K562 (cell line): ENCODE data around the gene GOLGA6L9. TPM values are rescaled to one million over a fixed set of nuclear protein-coding genes. Genes with fewer than 3 reads are reported as not detected.

Experiments
- ATAC-seq: fragments of 200-7000 bp; cut with Tn5 transposase; 3 replicates; pipeline ENCODE4 v1.9.1; 2020; ENCODE audit warnings: moderate library complexity
- BruUV-seq: library from RNA; stranded (reverse); fragments of 400-500 nt; replicated peaks from 2 replicates; lab custom pipeline; 2021; lab: Mats Ljungman, UMichigan
- CTCF ChIA-PET: fragments of 300-600 bp; formaldehyde crosslinking; extraction: SDS; loops from one replicate; lab custom pipeline; 2021; ENCODE audit warnings: low intra/inter-chr PET ratio; lab: Yijun Ruan, JAX
- POLR2A ChIA-PET: fragments of 300-600, 350-650 bp; sonication (Branson Sonifier 250); formaldehyde crosslinking; extraction: SDS; loops from one replicate; lab custom pipeline; 2021; ENCODE audit warnings: antibody characterized with exemption, inconsistent platforms; lab: Yijun Ruan, JAX
- DNase-seq, 4 experiments: peaks; one replicate each; pipeline versions ENCODE4 v3.0.0 to v3.0.0-alpha.2; 2011 to 2018; ENCODE audit warnings: low spot score in 3 of 4, mixed read lengths in 3 of 4; ENCODE audit errors: extremely low read depth in 1 of 4
- FAIRE-seq: peaks from 2 replicates; lab custom pipeline; 2011; peaks lifted over from hg19 to GRCh38; lab: Jason Lieb, UNC
- H2AFZ ChIP-seq: 2 replicates; pipeline ENCODE4 v1.6.0; 2011; ENCODE audit warnings: low read depth, low read length, control low read depth, inconsistent platforms
- H3K27ac ChIP-seq: fragments of 200-600 bp; 3 replicates; pipeline ENCODE4 v1.8.0; 2011; ENCODE audit warnings: low read depth, mild to moderate bottlenecking, control low read depth, inconsistent platforms, low read length, moderate library complexity, mixed read lengths; ENCODE audit errors: extremely low read depth
- H3K27me3 ChIP-seq, 2 experiments: fragments of 300-600 bp in 1 of 2; 2 replicates in 1 of 2; 3 replicates in 1 of 2; pipeline versions ENCODE4 v1.6.0 to v1.8.0; 2011; ENCODE audit warnings: inconsistent platforms in 2 of 2, low read length in 2 of 2, mild to moderate bottlenecking in 1 of 2, mixed read lengths in 1 of 2, moderate library complexity in 1 of 2; ENCODE audit not compliant: control insufficient read depth in 2 of 2, insufficient read depth in 2 of 2
- H3K36me3 ChIP-seq: fragments of 300-600 bp; 3 replicates; pipeline ENCODE4 v1.8.0; 2011; ENCODE audit warnings: mild to moderate bottlenecking, low read length, inconsistent platforms; ENCODE audit not compliant: control insufficient read depth, insufficient read depth
- H3K4me1 ChIP-seq, 2 experiments: fragments of 200-600 bp in 1 of 2; replicated peaks in 1 of 2; 2 replicates in 1 of 2; 3 replicates in 1 of 2; pipeline versions ENCODE4 v1.5.1 to v1.8.0; 2011; ENCODE audit warnings: inconsistent platforms in 2 of 2, low read length in 2 of 2, mild to moderate bottlenecking in 1 of 2, mixed read lengths in 1 of 2, moderate library complexity in 1 of 2; ENCODE audit not compliant: control insufficient read depth in 2 of 2, insufficient read depth in 2 of 2
- H3K4me2 ChIP-seq: 2 replicates; pipeline ENCODE4 v1.6.1; 2011; ENCODE audit warnings: low read length, control low read depth, inconsistent platforms, mixed read lengths; ENCODE audit not compliant: insufficient read depth
- H3K4me3 ChIP-seq: fragments of 200-600 bp; sonication (generic), shearing (Covaris generic); 2 replicates; pipeline ENCODE4 v1.5.1; 2016; ENCODE audit warnings: control low read depth, inconsistent platforms
- H3K79me2 ChIP-seq: fragments of 200-600 bp; 3 replicates; pipeline ENCODE4 v1.8.0; 2011; ENCODE audit warnings: low read length, inconsistent platforms; ENCODE audit not compliant: control insufficient read depth, insufficient read depth
- H3K9ac ChIP-seq, 2 experiments: 2 replicates each; pipeline versions ENCODE4 v1.6.0 to v1.6.1; 2011; ENCODE audit warnings: low read depth in 2 of 2, low read length in 2 of 2, control low read depth in 1 of 2, inconsistent platforms in 1 of 2, mild to moderate bottlenecking in 1 of 2, mixed read lengths in 1 of 2; ENCODE audit not compliant: insufficient read depth in 1 of 2
- H3K9me1 ChIP-seq: one replicate; pipeline ENCODE4 v1.6.0; 2011; ENCODE audit warnings: inconsistent platforms, mild to moderate bottlenecking, low read length, moderate library complexity; ENCODE audit not compliant: control insufficient read depth, insufficient read depth
- H3K9me3 ChIP-seq: replicated peaks from 2 replicates; pipeline ENCODE4 v1.5.1; 2011; ENCODE audit warnings: low read depth, low read length, inconsistent platforms; ENCODE audit not compliant: control insufficient read depth, insufficient read depth
- H4K20me1 ChIP-seq: replicated peaks from 2 replicates; pipeline ENCODE4 v1.6.1; 2011; ENCODE audit warnings: low read length, inconsistent platforms, mixed read lengths; ENCODE audit not compliant: control insufficient read depth, insufficient read depth
- CCNT2 ChIP-seq: IDR thresholded peaks from 2 replicates; pipeline ENCODE4 v1.6.1; 2011; ENCODE audit warnings: borderline replicate concordance, low read depth, mild to moderate bottlenecking, moderate library complexity, mixed read lengths, low read length; ENCODE audit not compliant: insufficient read length; ENCODE audit errors: extremely low read depth
- EGR1 ChIP-seq: fragments of 450-650 bp; conservative IDR thresholded peaks from 2 replicates; pipeline ENCODE4 v1.6.1; 2017; ENCODE audit warnings: mild to moderate bottlenecking
- FOXK2 ChIP-seq, 2 experiments: fragments of 450-650 bp; IDR thresholded peaks in 1 of 2; conservative IDR thresholded peaks in 1 of 2; 2 replicates each; pipeline ENCODE4 v1.6.1; 2016; ENCODE audit warnings: low read depth in 2 of 2, mild to moderate bottlenecking in 1 of 2
- HLTF ChIP-seq: fragments of 450-650 bp; IDR thresholded peaks from 2 replicates; pipeline ENCODE4 v1.6.1; 2016
- WGBS: fragments of 100-300 bp; shearing (Covaris generic); methylation state at CpG from one replicate; pipeline ENCODE4 v1.1.6; 2016; ENCODE audit warnings: low coverage, mixed read lengths; ENCODE audit not compliant: insufficient coverage; ENCODE audit errors: missing lambda C conversion rate; 5-methylcytosine and 5-hydroxymethylcytosine counted together
- in situ Hi-C: fragments of 300-500 bp; cut with MboI; formaldehyde crosslinking; loops from 4 replicates; pipeline ENCODE4 v1.15.0; 2018; ENCODE audit warnings: inconsistent platforms, mixed read lengths
- intact Hi-C: fragments of 100-400 bp; cut with micrococcal nuclease; formaldehyde crosslinking; loops from 2 replicates; pipeline ENCODE4 v1.14.2; 2022
- polyA plus RNA-seq, 8 experiments: library from polyadenylated mRNA; depleted of rRNA in 4 of 8; stranded (reverse) in 5 of 8; unstranded in 3 of 8; fragments of >200 nt; fragmentation: Nextera tagmentation in 2 of 8; fragmentation: Illumina TruSeq in 1 of 8; extraction: Ambion mirVana in 2 of 8; extraction: Trizol in 1 of 8; gene quantifications; 2 replicates each; pipeline versions ENCODE4 v1.2.1 to v1.2.3, GENCODE V29; 2011 to 2014; ENCODE audit warnings: inconsistent platforms in 1 of 8, missing spikeins in 1 of 8
- total RNA-seq, 7 experiments: library from RNA; depleted of rRNA in 6 of 7; stranded (reverse); fragments of >200 nt in 6 of 7; fragmentation: Illumina TruSeq in 2 of 7; extraction: Trizol in 2 of 7; gene quantifications; 2 replicates each; pipeline versions ENCODE4 v1.2.1 to v1.2.3, GENCODE V29; 2011 to 2021; ENCODE audit warnings: low replicate concordance in 1 of 7
- TF ChIP-seq, protein P1 (sequence below): fragments of 250-450 bp; sonication (Bioruptor Pico); IDR thresholded peaks from 2 replicates; pipeline ENCODE4 v1.4.0; 2020; ENCODE audit warnings: mild to moderate bottlenecking, moderate library complexity

The GOLGA6L9 gene
- total and polyA plus RNA-seq, 9 of the 15 experiments (the other 6 are each of a cell fraction or from before 2014, with no cell fraction given) = 1.1 to 11.4 (median 5.8) TPM

DNA sequence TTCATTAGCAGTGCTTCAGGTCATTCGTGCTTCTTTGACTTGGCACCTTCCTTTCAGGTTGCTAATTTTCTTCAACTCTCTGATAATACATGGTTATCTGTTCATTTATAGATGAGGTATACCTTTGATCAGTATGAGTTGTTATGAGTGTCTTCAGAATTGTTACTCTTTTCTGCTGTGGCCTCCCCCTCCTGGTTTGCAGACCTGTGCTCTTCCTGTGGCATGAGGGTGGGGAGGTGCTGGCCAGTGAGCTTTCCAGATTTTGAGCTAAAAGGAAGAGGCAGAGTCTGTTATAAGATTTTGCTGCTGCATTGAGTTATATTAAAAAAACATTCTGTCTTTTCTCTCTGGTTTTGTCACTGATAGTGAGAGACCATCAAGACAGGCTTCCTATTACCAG, 30.8 kb upstream of the GOLGA6L9 start:
- in situ Hi-C loops = loop anchor here (25.0 kb wide), 1 partner anchor 1939 kb away; no protein-coding TSS in a partner anchor
- peak; percentile 59 for ATAC-seq
- ChIA-PET CTCF (no interaction called here), POLR2A (no interaction called here)
- Histone ChIP-seq H3K27me3 (no peaks in the 10 kb centered on the region), H2AFZ (no peak overlapping the region)
- intact Hi-C loops = no loop called here
- no peak for TF ChIP-seq FOXK2 (conservative IDR thresholded peaks at IDR 0.05 in 1 of 2, IDR thresholded peaks at IDR 0.05 in 1 of 2; ENCODE audit: low read depth in 2 of 2)
- no peak for TF ChIP-seq CCNT2
- no peak for TF ChIP-seq EGR1
- TF ChIP-seq, protein P1, sequence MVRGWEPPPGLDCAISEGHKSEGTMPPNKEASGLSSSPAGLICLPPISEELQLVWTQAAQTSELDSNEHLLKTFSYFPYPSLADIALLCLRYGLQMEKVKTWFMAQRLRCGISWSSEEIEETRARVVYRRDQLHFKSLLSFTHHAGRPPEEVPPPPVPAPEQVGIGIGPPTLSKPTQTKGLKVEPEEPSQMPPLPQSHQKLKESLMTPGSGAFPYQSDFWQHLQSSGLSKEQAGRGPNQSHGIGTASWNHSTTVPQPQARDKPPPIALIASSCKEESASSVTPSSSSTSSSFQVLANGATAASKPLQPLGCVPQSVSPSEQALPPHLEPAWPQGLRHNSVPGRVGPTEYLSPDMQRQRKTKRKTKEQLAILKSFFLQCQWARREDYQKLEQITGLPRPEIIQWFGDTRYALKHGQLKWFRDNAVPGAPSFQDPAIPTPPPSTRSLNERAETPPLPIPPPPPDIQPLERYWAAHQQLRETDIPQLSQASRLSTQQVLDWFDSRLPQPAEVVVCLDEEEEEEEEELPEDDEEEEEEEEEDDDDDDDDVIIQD (CRISPR knock-in tag) = no peak
- TF ChIP-seq HLTF = no peak
- TF ChIP-seq, all 486 proteins: peak for 0
- no peaks in the 10 kb centered on the region for H3K36me3 ChIP-seq
- H3K9ac ChIP-seq = no peak overlapping the region; a peak in 1 of 4 replicates
- no peaks in the 10 kb centered on the region for H4K20me1 ChIP-seq
- FAIRE-seq (no peak), DNase-seq (no peak)
- peaks cover 0 to 5% of the 10 kb centered on the region in 2 experiments for H3K4me1 ChIP-seq
- peaks cover 41% of the 10 kb centered on the region for H3K79me2 ChIP-seq
- WGBS = no CpG with 5 or more reads among the region's 1 CpG
- H3K4me2 ChIP-seq = no peak overlapping the region
- H3K9me3 ChIP-seq = no peaks in the 10 kb centered on the region
- H3K9me1 ChIP-seq = no peaks in the 10 kb centered on the region
- peak overlapping the region; percentile 3; the same call in 1 of the 3 replicates for H3K27ac ChIP-seq
- no peak overlapping the region for H3K4me3 ChIP-seq
- no TSS peak for BruUV-seq
